LNCAP (cell line): ENCODE data around the gene YBX1.

Experiments
- TF ChIP-seq, protein P1 (sequence below): fragments of 450-650 bp; IDR thresholded peaks from 2 replicates; pipeline ENCODE4 v1.5.1; 2017; ENCODE audit warnings: mild to moderate bottlenecking

The YBX1 gene

GRCh38 chr1:42692461-42692860 is 10.2 kb downstream of the YBX1 start:
- TF ChIP-seq, protein P1, sequence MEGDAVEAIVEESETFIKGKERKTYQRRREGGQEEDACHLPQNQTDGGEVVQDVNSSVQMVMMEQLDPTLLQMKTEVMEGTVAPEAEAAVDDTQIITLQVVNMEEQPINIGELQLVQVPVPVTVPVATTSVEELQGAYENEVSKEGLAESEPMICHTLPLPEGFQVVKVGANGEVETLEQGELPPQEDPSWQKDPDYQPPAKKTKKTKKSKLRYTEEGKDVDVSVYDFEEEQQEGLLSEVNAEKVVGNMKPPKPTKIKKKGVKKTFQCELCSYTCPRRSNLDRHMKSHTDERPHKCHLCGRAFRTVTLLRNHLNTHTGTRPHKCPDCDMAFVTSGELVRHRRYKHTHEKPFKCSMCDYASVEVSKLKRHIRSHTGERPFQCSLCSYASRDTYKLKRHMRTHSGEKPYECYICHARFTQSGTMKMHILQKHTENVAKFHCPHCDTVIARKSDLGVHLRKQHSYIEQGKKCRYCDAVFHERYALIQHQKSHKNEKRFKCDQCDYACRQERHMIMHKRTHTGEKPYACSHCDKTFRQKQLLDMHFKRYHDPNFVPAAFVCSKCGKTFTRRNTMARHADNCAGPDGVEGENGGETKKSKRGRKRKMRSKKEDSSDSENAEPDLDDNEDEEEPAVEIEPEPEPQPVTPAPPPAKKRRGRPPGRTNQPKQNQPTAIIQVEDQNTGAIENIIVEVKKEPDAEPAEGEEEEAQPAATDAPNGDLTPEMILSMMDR, result no peak

DNA sequence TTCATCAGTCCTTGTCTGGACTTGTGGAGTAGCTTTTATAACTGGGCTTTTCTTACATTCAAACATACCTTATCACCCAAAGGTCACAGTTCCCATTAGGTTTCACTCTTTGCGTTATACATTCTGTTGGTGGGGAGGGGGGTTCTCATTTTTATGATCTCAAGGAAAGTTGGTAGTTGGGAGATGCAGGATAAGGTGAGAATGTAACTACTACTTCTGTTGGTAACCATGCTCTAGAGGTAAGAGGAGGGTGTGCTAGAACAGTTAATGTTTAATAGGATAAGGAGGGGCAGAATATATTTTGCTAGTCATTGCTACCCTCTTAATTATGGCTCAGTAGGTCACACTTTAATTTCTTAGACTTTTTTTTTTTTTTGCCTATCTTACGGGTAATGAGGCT is 10.7 kb downstream of the YBX1 start:
- TF ChIP-seq, protein P1, result no peak

GRCh38 chr1:42698081-42698813 is 16.0 kb downstream of the YBX1 start:
- TF ChIP-seq, protein P1, result no peak

GRCh38 chr1:42700006-42700405 is 17.8 kb downstream of the YBX1 start:
- TF ChIP-seq, protein P1, result no peak

- TF ChIP-seq, protein P1, result no peak
Measured at GRCh38 chr1:42703888-42704464, 21.8 kb downstream of the YBX1 start.

GRCh38 chr1:42713293-42713692 is 31.1 kb downstream of the YBX1 start:
- TF ChIP-seq, protein P1, result no peak

- TF ChIP-seq, protein P1, result no peak
Measured at GRCh38 chr1:42720868-42721267, 38.6 kb downstream of the YBX1 start.
